Measurements from ENCODE around the gene PDP2.

- TF ChIP-seq CTCF (IDR thresholded peaks at IDR 0.05) (no peak), POLR2A (IDR thresholded peaks at IDR 0.05) (no peak)
These were observed 45.6 kb upstream of the PDP2 start for GRCh38 chr16:66834746-66835145.
